NCI-H460 (cell line): ENCODE data around the gene HMGCS2. TPM values are rescaled to one million over a fixed set of nuclear protein-coding genes. Genes with fewer than 3 reads are reported as not detected.
"Not testable (repeated sequence)": the region's sequence is repeated elsewhere in the genome, so short reads cannot be mapped to it uniquely, and the experiment has no call there.

Experiments
- DNase-seq: peaks from one replicate; pipeline ENCODE4 v3.0.0-alpha.2; 2016; ENCODE audit warnings: low read depth; ENCODE audit errors: extremely low read depth
- total RNA-seq: library from RNA; depleted of rRNA; stranded (reverse); fragments of >200 nt; shearing (Covaris generic); gene quantifications from 2 replicates; pipeline ENCODE4 v1.2.3, GENCODE V29; 2014

HMGCS2 gene
- total RNA-seq, 1 experiment from 2014 or later: not detected

DNA sequence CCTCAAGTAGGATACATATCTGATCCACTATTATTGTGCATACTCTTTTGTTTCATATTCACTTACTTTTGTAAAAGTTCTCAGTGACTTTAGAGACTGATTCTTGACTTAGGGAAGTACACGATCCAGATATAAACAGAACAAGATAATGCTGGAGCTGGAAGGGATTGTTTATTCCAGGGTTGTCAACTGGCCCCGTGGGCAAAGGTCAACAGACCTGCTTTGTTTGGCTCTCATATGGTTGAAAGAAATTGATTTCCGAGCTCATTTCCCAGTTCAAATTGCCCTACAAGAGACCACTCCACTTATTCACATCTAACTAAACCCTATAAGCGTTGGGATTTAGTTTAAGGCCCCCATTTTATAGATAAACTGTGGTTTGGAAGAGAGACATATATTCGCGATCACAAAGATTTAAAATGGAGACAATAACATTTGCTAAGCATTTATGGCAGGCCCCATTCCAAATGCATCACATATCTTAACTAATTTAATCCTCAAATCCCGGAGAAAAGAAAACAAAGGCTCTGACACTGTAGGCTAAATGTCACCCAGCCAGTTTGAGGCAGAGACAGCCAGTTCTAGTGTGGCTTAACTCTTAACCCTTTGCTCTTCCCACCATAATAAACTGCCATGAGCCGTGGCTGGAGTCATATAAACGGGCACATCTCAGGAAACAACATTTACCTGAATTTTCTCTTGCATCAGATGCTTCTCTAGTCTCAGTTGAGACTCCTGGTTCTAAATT, 21.9 kb upstream of the HMGCS2 start:
- no peak for DNase-seq

DNA sequence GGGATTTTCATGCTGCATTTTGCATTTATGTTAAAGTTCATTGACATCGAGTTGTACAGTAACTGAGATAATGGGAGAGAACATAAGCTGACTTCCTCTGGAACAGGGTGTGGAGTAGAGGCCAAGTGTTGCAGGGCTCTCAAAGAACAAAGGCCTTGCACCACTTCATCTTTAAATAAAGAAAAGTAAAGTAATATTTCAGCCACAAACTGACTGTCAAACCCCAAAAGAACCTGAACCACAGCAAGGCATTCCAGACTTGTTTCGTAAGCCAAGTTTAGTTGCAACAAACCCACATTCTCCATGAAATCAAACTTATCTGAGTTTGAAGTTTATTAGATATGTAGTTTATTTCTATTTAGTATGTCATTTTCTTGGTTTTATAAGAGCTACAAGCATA, 19.1 kb upstream of the HMGCS2 start:
- DNase-seq: no peak

DNA sequence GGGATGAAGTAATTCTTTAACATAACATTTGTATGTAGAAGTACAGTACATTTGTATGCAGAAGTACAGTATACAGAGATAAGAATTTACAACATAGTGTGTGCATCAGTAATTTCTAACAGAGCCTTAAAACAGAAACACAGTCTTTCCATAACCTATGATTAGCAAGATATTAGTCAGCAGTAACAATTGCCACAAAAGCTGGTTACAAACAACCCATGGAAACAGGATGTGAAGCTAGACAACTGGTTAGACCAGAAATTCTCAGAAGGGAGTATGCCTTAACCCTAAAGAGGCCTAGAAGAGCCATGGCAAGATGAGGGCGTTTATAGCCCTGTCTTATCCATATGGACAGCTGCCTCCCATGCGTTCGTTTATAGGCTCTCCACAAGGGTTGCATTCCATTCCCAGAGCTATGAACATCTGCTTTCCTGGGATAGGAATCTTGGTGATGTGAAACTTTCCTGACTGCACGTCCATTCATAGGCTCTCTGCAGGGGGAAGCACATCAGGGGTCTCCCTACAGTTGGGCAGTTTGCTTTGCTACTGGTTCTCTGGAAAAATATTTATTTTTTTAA, 17.9 kb upstream of the HMGCS2 start:
- DNase-seq: not testable (repeated sequence)

DNA sequence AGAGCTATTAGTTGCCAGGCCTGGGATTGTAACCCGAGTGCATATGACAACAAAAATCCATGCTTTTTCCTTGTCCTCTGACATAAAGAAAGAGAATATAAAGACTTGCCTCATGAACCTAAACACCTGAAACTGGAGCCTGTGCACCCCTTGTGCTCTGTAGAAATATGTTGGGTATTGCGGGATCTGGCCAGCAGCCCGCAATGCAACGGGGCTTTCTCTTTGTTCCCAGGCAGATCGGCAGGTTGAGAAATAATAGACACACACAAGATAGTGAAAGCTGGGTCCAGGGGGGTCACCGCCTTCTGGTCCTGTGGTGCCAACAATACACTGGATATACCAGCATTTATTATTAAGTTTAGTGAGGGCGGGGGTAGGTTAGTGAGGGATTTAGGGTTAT, 17.3 kb upstream of the HMGCS2 start:
- not testable (repeated sequence) for DNase-seq

DNA sequence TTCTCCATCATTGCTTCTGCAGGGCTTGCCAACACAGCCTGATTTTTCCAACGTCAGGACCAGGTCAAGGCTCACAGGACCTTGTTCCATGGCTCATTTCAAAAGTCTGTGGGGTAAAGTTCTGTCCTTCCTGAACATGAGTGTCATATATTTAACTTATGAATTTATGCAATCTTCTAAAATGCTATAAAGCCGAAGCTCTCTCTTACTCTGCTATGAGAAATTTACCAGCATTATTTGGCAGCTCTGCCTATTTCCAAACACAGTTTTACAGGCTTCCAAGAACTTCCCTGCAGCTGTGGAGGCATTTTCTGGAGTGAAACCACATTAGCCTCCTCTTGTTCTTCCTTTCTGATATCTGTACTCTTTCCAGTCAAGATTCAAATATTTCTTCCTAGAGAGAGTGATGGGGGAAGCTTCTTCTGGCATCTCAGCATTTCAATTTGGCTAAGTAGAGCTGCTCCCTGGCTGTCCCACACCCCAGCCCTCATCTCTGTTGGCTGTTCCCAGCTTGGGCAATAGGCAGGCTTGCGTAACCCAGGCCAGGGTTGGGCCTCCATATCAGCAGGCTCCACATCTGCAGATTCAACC, 15.6 kb upstream of the HMGCS2 start:
- no peak for DNase-seq

DNA sequence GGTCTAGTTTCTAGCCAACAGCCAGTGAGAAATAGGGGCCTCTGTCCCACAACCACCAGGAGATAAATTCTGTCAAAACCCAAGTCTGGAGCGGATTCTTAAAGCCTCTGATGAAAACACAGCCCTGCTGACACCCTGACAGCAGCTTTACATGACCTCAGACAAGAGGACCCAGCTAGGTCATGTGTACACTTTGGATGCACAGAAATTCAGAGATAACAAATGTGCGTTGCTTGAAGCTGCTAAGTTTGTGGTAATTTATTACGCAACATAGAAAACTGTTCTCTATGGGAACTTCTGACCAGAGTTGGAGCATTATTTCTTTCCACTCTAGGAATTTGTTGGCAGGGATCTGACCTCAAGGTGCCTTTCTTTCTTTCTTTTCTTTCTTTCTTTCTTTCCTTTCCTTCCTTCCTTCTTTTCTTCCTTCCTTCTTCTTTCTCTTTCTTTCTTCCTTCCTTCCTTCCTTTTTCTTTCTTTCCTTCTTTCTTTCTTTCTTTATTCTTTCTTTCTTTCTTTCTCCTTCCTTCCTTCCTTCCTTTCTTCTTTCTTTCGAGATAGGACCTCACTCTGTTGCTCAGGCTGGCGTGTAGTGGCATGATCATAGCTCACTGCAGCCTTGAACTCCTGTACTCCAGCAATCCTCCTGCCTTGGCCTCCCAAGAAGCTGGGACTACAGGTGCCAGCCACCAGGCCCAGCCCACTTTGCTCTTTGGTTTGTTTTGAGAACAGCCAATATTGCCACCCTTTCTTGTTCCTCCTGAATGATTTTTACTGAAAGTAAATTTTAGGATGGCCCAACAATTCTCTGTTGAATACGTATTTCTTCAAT, 14.9 kb upstream of the HMGCS2 start:
- DNase-seq: no peak

DNA sequence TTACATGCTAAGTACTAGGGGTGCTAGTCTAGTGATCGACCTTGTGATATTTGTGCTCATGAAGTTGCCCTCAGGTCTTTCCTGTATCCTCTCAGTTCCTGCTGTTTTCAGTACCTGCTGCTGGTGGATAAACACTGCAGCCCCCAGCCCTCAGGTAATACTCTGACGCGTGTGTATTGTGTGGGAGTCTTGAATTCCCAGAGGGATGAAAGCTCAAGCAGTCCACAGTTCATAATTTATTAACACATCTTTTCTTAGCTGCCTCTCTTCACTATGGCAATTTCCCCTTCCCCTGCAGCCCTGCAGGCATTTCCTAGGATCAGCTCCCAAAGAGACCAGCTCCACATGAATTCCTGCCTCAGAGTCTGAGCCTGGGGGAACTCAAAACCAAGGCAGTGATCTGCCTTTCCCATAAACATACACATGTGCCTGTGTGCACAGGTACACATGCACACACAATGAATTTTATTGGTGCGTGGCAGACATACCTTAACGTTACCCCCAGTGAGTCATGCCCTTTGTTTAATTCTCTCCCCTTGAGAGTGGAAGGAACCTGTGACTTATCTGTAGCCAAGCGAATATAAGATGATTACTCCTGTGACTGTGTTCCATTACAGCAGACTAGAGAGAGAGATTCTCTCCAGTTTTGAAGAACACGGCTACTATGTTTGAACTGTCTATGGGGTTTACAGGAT, 14.1 kb upstream of the HMGCS2 start:
- DNase-seq: no peak

DNA sequence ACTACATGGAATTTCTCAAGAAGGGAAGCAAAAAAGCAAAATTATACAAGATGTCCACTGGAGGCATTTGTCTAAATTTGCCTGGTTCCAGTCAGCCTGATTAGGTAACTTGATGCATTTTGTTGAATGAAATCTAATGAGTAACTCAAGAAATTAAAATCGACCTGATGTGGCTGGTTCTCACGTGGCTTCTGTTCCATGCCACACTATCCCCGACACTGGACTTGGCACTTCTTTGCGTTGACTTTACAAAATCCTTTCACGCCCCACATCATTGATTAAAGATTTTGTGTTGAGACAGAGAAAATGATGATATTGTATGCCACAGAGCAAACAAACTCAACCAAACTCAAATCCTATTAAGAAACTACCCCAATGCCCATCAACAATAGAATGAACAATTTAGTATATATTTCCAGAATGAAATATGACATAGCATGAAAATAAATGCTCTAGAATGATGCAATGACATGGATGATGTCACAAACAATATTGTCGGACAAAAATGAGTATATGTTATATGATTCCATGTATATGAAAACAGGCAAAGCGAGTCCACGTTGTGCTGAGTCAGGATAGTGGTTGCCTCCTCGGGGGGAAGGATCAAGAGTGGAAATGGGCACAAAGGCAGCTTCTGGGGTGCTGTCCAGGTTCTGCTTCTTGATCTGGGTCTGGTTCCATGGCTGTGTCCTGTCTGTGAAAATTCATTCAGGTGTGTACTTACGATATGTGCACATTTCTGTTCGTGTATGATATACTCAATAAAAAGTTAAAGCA, 12.9 kb upstream of the HMGCS2 start:
- DNase-seq: no peak

DNA sequence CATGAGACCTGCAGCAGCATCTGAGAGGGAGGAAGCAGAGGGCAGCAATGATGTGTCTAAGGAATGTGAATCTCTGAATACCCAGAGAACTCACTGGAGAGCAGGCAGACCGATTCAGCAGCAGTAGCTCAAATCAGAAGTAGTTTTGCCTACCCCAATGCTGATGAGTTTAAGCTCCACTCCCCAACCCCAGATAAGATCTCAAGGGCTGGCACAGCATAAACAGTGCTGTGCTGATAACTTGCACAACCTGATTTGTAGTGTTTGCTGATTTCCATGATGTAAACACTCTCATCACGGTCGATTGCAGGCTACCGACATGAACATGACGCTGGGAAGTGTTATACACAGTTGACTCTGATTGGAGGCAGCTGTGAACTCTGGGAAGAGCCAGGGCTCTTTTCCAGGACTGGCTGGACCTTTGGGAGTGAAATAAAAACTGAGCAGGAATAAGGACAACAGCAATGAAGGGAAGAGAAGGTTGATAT, 11.2 kb upstream of the HMGCS2 start:
- no peak for DNase-seq

DNA sequence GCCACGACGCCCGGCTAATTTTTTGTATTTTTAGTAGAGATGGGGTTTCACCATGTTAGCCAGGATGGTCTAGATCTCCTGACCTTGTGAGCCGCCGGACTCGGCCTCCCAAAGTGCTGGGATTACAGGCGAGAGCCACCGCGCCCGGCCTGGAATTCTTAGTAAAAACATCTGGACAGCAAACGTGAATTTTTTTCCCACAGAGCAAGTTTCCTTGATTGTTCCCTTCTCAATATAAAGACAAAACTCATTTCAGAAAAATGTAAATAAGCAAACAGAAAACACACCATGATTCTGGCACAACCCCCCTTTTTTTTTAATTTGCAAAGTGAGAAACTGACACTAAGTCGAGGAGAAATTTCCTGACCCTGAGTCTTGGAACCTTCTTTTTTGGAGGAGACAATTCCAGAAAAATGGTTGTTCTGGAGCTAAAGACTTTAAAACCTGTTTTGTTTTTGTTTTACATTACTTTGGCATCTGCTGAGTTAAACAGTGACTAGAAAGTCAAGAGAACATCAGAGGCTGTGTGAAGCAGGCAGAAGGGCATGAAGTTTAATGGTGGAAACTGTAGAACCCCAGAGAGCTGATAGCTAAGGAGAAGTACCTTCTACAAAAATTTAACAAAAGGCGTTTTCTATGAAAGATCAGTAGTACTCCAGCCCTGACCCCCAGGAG, 10.3 kb upstream of the HMGCS2 start:
- DNase-seq: no peak

DNA sequence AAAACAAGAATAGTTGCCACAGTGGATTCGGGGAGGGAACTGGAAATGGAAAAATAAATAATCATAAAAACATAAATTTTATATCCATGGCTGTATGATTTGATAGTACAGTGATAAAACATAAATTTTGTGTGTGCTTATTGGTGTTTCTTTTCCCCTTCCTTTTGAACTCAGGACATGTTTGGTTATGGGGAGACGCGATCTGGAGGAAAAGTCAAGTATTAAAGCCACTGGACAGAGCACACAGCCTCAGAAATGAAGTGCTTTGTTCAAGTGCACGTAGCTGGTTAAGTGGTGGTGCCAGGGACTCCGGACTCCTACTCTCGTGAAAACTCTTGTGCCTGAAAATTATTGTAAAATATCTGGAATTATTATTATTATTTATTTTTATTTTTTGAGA, 9.7 kb upstream of the HMGCS2 start:
- no peak for DNase-seq

DNA sequence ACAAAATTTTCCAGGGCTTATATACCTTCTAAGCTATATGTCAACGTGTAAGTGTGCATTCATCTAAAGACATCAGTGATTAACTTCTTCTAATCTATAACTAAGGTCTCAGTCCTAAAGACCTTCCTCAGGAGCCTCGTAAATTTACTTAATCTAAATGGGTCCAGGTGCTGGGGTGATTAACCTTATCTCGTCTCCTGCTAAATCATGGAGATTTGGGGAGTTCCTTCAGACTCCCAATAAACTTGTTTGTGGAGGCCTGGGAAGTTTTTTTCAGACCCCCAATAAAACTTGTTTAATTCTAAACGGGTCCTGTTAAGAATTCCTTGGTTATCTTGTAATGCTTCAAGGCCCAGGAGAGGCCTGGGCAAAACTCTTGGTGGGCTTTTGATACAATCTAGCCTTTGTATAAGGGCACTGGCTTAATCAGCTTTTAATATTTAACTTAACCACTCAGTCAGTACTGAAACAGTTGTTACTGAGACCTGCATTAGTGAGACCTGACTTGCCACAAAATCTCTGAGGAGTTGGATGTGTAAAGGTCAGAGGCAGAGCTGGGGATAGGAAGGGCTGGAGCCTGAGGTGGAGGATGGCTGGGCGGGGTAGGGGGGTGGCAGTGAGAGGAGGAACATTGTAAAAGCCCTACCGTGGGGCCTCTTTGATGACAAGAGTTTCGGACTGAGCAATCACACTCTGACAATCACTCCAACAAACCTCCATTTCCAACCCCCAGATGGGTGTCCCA, 6.2 kb upstream of the HMGCS2 start:
- no peak for DNase-seq

DNA sequence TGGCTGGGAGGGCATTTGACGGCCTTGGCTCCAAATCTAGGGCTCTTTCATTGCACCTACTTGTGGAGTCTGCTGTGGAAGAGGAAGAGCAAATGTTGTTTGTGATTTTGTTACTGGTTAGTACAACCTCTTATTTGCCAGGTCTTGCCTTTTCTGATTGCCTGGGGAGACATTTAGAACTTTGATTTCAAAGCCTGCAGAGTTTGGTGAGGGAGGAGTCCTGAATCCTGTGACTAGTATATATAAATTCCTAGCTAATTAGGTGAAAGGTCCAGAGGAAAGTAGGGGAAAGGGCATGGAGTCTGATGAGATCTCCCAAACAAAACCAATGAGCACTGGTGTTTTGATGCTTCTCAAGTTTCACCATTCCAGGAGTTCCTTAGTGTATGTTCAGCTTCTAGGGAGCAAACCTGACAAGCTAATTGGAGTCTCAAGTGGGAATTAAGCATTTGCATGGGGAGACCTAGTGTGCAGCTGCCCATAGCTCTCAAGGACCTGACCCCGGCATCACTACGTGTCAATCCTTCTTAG, 5.1 kb upstream of the HMGCS2 start:
- DNase-seq: no peak

DNA sequence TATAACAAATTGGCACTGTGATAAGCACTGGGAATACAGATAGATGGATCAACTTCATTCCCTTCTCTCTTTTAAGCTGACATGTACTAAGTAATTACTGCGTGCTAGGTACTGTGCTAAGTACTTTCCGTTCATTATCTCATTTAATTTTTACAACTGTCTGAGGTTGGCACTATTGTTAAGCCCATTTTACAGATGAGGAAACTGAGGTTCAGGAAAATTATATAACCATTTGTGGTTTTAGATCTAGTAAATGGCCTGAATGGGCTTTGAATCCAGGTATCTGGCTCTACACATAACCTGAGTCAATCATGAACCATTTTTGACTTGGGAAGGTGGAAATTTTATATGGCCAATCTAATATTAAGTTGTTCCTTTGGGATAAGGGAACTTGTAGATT, 3.6 kb upstream of the HMGCS2 start:
- DNase-seq: no peak

DNA sequence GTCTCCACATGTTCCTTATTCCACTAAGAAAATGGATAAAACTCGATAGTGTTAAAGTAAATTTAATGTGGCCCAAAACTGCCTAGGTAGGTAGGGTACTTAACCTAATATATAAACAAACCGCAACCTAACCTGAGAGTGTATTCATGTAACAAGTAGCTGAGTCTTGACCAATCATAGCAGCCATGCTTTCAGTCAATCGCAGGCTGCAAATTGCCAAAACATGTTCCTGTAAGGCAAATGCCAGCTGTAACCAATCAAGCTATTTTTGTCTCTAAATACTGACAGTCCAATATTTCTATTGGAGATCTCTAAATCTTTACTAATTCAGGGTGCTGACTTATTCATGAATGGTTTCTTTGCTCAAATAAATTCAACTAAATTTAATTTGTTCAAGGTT, 3.1 kb upstream of the HMGCS2 start:
- no peak for DNase-seq

DNA sequence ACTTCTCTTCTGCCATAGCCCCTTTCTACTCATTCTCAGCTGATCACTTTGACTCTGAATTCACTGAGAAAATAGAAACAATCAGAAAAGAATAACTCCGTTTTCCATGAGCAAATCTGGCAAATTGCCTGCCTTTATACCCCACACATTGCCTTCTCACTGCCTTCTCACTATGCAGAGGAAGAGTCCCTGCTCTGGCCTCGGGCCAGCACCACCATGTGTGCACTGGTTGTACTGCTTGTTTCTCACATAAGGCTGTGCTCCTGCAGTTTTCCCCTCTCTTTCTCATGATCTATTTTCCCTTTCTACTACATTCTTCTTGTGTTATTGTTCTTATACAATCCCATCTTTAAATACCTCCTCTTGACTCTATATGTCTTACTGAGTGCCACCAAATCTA, 2.3 kb upstream of the HMGCS2 start:
- no peak for DNase-seq

DNA sequence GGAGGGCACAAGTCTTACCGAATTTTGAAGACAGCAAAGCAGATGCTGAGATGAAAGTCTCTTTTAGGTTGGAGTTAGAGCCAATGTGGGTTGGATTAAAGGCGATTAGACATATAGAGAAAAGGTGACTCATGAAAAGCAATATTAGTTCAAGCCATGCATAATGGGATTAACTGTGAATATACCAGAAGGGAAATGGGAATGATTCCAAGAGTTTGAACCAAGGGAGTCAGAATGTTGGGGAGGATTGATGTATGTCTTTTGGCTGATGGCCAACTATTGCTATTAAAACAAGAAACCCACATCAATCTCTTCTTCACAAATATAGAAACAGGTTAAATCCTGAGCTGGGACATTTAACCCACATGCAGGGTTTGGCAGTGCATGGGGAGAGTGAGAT, 1.2 kb downstream of the HMGCS2 start:
- no peak for DNase-seq

DNA sequence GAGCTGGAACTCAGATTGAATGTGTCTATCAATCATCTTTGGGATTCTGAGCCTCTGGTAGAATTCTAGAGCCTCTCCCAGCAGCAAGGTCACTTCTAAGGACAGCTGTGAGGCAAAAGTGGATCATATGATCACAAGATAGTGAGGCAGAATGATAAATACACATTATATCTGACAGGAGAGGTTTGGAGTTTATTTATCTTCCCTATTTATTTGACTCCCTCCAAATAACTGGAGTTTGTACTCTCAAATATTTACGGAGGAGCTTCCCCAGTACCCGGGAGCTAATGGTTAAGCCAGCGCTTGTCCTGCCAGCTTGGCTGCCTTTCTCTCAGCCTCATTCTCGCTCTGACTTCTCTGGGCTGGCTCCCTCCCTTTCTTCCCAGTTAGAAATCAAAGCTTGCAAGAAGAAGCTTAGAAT, 2.3 kb downstream of the HMGCS2 start:
- no peak for DNase-seq
